Retina (tissue), 1 donor: ENCODE measurements around the gene IDUA.
"Not testable (repeated sequence)": the region's sequence is repeated elsewhere in the genome, so short reads cannot be mapped to it uniquely, and the experiment has no call there.

Experiments used
- DNase-seq: peaks from one replicate; pipeline ENCODE4 v3.0.0-alpha.2; 2016

The IDUA gene

GRCh38 chr4:986879-987623 lies at the start of gene IDUA:
Gene IDUA (plus strand): TSS chr4:987044. CDS start chr4:987085, 41 bp downstream.
- peak; percentile 74 for DNase-seq

- DNase-seq: not testable (repeated sequence)
Observed at GRCh38 chr4:939508-939907, 47.3 kb upstream of the IDUA start.

- peak; percentile 33 for DNase-seq
Observed at GRCh38 chr4:945274-946102, 41.4 kb upstream of the IDUA start.

DNA sequence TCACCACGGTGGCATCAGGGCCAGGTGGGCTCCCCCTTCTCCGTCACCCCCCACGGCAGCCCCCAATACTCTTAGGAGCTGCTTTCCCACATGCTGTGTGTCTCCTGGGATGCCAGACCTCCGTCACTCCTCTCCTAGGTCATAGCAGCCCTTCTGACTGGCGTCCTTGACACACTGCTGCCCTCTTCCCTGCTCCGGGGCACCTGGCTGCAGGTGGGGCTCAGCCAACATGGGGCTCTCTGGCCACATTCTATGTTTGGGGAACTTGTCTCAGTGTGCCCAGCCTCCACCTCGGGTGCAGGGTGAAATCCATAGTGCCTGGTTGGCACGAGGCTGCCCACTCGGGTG lies 40.8 kb upstream of the IDUA start:
- DNase-seq: no peak

DNA sequence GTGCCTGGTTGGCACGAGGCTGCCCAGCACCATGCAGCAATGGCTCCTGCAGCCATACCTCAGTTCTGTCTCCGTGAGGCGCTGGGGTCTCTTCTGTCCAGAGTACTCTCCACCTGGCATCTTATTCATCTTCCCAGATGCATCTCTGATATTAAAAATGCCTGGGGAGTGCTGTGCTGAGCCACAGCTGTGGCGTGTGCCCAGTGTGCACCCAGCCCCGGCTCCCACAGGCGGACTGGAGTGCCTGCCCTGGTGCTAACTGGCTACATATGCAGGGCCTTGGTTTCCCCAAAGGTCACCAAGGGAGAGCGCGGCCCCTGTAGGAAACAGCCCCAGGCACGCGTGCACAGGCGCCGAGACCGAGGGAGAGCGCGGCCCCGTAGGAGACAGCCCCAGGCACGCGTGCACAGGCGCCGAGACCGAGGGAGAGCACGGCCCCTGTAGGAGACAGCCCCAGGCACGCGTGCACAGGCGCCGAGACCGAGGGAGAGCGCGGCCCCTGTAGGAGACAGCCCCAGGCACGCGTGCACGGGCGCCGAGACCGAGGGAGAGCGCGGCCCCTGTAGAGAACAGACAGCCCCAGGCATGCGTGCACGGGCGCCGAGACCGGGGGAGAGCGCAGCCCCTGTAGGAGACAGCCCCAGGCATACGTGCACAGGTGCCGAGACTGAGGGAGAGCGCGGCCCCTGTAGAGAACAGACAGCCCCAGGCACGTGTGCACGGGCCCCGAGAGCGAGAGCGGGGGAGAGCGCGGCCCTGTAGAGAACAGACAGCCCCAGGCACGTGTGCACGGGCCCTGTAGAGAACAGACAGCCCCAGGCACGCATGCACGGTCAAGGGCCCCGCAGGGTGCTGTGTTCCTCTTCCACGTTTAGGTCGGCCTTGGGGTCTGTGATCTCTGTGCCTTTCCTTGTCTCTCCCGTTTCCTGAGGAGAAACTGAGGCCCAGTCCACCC lies 40.0 kb upstream of the IDUA start:
- DNase-seq: peak; percentile 52

GRCh38 chr4:947491-947971 lies 39.3 kb upstream of the IDUA start:
- DNase-seq: no peak

GRCh38 chr4:948101-948935 lies 38.5 kb upstream of the IDUA start:
- peak; percentile 5 for DNase-seq

DNA sequence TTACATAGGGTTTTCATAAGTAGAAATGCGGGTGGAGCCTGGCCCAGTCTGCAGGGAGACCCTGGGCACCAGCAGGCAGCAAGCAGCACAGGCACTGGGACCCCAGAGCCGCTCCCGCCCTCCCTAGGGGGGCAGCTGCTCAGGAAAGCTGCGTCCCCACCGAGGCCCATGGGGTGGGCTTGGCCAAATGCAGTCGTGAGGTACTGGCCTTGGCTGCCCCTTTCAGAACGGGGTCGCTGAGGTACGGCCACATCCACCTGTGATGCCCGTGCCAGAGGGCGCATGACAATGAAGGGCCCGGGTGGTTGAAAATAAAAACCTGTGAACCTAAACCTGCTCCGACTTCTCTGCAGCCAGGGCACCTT lies 37.9 kb upstream of the IDUA start:
- no peak for DNase-seq

DNA sequence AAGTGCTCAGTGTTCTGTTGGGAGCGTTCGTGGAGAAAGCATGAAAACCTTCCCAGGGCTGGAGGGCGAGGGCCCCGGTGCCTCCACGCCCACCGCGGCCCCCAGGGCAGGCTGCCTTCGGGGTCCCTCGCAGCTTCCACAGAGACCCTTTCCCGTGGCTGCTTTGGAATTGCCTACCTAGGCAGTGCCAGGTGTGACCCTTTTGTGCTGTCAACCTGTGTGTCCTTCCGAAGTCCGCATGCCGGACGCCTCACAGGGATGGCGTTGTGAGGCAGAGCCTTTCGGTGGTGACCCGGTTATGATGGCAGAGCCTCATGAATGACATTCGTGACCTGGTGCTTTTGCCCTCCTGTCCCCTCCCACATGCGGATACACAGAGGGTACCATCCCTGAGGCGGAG lies 37.2 kb upstream of the IDUA start:
- DNase-seq: no peak

DNA sequence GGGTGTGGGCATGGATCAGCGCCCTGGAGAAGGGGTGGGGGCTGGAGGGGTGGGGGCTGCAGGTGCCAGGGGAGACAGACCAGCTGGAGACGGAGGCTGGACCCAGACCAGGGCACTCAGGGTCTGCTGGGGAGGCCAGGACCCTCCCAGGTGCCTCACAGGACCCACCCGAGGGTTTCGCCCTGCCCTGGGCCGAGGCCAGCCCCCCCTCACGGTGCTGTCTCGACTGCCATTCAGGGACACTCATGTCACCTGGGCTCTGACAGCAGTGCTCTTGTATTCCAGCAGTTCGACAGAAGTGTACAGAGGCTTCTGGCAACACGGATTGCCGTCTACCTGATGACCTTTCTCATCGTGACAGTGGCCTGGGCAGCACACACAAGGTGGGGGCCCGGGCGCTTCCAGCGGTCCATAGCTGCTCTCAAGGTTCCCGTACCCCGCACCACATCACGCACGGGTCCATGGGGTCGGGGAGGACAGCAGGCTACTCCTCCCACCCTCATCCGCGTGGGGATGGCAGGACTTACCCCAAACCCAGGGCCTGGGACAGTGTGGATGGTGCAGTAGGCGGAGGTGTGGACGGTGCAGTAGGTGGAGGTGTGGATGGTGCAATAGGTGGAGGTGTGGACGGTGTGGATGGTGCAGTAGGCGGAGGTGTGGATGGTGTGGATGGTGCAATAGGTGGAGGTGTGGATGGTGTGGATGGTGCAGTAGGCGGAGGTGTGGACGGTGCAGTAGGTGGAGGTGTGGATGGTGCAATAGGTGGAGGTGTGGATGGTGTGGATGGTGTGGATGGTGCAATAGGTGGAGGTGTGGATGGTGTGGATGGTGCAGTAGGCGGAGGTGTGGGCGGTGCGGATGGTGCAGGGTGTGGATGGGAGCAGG lies 36.5 kb upstream of the IDUA start:
- DNase-seq: no peak

- no peak for DNase-seq
Observed at GRCh38 chr4:951186-951585, 35.7 kb upstream of the IDUA start.

GRCh38 chr4:951594-952468 lies 35.0 kb upstream of the IDUA start:
- no peak for DNase-seq

DNA sequence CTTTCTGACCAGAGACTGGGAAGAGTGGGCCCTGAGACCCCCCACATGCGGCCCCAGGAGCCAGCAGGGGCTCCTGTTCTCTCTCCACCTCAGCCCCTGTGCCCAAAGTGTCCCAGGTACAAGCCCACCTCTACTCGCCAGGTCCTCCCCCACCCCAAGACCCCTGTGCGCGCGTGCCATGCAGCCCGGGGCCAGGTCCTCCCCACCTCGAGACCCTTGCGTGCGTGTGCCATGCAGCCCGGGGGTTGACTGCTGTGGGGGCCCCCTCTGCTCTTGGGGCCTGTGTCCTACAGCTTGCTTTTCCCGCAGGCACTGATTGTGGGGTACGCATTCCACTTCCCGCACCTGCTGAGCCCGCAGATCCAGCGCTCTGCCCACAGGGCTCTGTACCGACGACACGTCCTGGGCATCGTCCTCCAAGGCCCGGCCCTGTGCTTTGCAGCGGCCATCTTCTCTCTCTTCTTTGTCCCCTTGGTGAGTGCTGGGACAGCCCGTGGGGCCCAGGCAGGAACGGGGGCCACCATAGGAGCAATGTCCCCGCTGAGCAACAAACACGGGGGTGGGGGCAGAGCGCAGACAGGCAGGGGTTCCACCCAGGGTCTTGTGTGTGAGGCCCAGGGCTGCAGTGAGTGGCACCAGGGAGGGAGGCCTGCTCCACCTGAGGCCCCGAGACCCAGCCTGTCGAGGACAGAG lies 33.8 kb upstream of the IDUA start:
- no peak for DNase-seq

DNA sequence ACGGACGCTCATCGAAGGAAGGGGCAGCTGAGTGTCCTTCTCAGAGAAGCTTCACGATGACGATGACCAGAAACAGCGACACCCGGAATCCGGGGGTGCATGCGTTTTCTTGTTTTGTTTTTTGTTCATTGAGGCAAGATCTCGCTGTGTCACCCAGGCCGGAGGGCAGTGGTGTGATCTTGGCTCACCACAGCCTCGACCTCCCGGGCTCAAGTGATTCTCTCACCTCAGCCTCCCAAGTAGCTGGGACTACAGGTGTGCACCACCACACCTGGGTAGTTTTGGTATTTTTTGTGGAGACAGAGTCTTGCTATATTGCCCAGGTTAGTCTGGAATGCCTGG lies 33.3 kb upstream of the IDUA start:
- no peak for DNase-seq

DNA sequence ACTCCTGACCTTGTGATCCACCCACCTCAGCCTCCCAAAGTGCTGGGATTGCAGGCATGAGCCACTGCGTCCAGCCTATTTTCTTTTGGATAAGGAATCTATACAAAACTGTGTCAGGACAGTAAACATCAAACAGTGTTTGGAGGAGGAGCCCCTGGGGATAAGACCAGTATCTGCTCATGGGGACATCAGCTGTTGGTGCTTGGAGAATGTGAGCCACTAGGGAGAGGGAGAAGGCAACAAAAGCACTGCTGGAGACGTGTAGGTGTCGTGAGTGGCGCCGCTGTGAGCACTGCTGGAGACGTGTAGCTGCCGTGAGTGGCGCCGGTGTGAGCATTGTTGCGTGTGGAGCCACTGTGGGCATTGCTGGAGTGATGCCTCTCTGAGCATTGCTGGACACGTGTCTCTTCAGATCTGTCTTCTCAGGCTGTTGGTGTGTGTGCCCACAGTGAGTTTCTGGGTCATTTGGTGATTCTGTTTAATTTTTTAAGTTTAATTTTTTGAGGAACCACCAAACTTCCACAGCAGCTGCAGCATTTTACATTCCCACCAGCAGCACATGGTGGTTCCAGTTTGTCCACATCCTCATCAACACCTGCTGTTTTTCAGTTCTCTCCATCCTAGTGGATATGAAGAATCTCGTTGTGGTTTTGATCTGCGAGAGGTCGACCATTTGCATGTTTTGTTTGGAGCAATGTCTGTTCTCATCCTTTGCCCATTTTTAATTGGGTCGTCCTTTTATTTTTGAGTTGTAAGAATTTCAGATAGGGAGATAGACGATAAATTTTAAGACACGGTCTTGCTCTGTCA lies 32.4 kb upstream of the IDUA start:
- no peak for DNase-seq

GRCh38 chr4:955161-955921 lies 31.5 kb upstream of the IDUA start:
- no peak for DNase-seq

DNA sequence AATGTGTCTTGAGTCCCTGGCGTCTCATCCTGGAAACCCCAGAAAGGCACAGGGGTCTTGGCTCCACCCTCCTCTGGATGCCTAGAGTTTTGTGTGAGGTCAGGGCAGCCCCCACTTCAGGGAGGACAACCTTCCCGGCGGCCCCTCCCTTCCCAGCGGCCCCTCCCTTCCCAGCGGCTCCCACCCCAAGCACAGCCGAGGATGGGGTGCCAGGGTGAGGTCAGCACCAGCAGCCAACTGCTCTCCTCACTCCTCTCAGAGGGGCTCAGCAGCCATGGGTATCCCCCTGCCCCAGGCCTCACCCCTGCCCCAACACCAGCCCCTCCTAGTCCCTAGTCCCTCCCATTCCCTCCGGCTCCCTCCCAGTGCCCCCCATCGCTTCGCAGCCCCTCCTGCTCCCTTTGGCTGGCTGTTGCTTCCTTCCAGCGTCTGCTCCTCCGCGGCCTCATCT lies 30.9 kb upstream of the IDUA start:
- no peak for DNase-seq
